Spleen (tissue), 11 donors: ENCODE data around the gene TFB1M. TPM values are rescaled to one million over a fixed set of nuclear protein-coding genes. Genes with fewer than 3 reads are reported as not detected.

ENCODE experiments used
- DNase-seq: peaks from one replicate; pipeline ENCODE4 v3.0.0-alpha.2; 2020
- H3K27ac ChIP-seq, 8 donors: fragments of 200-600 bp; sonication (generic) in 7 of 8; 1 replicate in 4 of 8; 2 replicates in 4 of 8; pipeline versions ENCODE4 v1.5.0 to v1.8.0; 2016 to 2021; ENCODE audit warnings: inconsistent platforms in 4 of 8, mild to moderate bottlenecking in 4 of 8, moderate library complexity in 1 of 8
- H3K27me3 ChIP-seq, 7 donors: fragments of 200-600 bp; sonication (generic) in 6 of 7; replicated peaks in 1 of 7; 1 replicate in 4 of 7; 2 replicates in 3 of 7; pipeline versions ENCODE4 v1.5.0 to v1.8.0; 2016 to 2021; ENCODE audit warnings: inconsistent platforms in 3 of 7, mild to moderate bottlenecking in 1 of 7
- H3K36me3 ChIP-seq, 6 donors: fragments of 200-600 bp; sonication (generic) in 5 of 6; 1 replicate in 4 of 6; 2 replicates in 2 of 6; pipeline versions ENCODE4 v1.5.0 to v1.8.0; 2016 to 2021; ENCODE audit warnings: inconsistent platforms in 2 of 6
- H3K4me1 ChIP-seq, 6 donors: fragments of 200-600 bp; sonication (generic) in 5 of 6; 1 replicate in 3 of 6; 2 replicates in 3 of 6; pipeline versions ENCODE4 v1.5.0 to v1.8.0; 2016 to 2021; ENCODE audit warnings: inconsistent platforms in 3 of 6
- H3K4me3 ChIP-seq, 8 donors: fragments of 200-600 bp; sonication (generic) in 7 of 8; 1 replicate in 4 of 8; 2 replicates in 4 of 8; pipeline versions ENCODE4 v1.5.0 to v1.8.0; 2016 to 2021; ENCODE audit warnings: inconsistent platforms in 4 of 8, mild to moderate bottlenecking in 4 of 8, moderate library complexity in 2 of 8
- H3K9me3 ChIP-seq, 8 donors: fragments of 200-600 bp; sonication (generic) in 7 of 8; 1 replicate in 4 of 8; 2 replicates in 4 of 8; pipeline versions ENCODE4 v1.5.0 to v1.8.0; 2016 to 2021; ENCODE audit warnings: inconsistent platforms in 4 of 8
- POLR2A ChIP-seq, 3 donors: fragments of 450-650 bp; IDR thresholded peaks; one replicate each; pipeline ENCODE4 v1.5.1; 2017; ENCODE audit warnings: antibody characterized with exemption in 3 of 3, mild to moderate bottlenecking in 1 of 3
- POLR2AphosphoS5 ChIP-seq, 3 donors: sonication (generic); formaldehyde crosslinking; IDR thresholded peaks; one replicate each; pipeline ENCODE4 v1.5.1; 2017; ENCODE audit warnings: antibody characterized with exemption in 3 of 3
- WGBS, 5 donors: extraction: QIAGEN DNeasy Blood & Tissue Kit in 3 of 5; methylation state at CpG; one replicate each; pipeline versions ENCODE4 v1.1.5 to v1.1.7; 2013 to 2018; 5-methylcytosine and 5-hydroxymethylcytosine counted together
- intact Hi-C: fragments of 100-400 bp; cut with DNase I; formaldehyde crosslinking; loops from one replicate; pipeline ENCODE4 v1.15.0; 2023; ENCODE audit warnings: low total_unique reads
- polyA plus RNA-seq, 3 donors: library from polyadenylated mRNA; stranded (reverse); fragments of 200-250 nt; gene quantifications; one replicate each; pipeline ENCODE4 v1.2.1, GENCODE V29; 2013
- total RNA-seq, 7 donors: library from RNA; depleted of rRNA in 3 of 7; stranded (reverse); fragments of >200 nt in 3 of 7; fragmentation: NEBNext Ultra II Directional in 4 of 7; extraction: Animal tissue kit (Norgen Biotek cat#: 25700) in 4 of 7; gene quantifications; one replicate each; pipeline versions ENCODE4 v1.1.0 to v1.2.1, GENCODE V29; 2016 to 2021
- TF ChIP-seq, protein P1 (sequence below), 11 experiments: fragments of 200-600 bp in 7 of 11; fragments of 450-650 bp in 4 of 11; sonication (generic) in 4 of 11; IDR thresholded peaks in 8 of 11; conservative IDR thresholded peaks in 3 of 11; 1 replicate in 7 of 11; 2 replicates in 4 of 11; pipeline versions ENCODE4 v1.4.0 to v1.8.0; 2016 to 2021; ENCODE audit warnings: antibody characterized with exemption in 11 of 11, inconsistent platforms in 4 of 11, mild to moderate bottlenecking in 1 of 11
- donor health status: healthy with polysubstance abuse.
- donor health status: DM: no; HTN: no; CAD: no; lungs with moderate emphysema.
- donor health status: DM: no; HTN: no; CAD: no.
- donor health status: Bipolar disorder and iron deficiency.
- donor health status: healthy.
- donor health status: DM: no; HTN: no; CAD: no.
- donor health status: DM: yes; HTN: yes; CAD: no.

TFB1M gene
- total and polyA plus RNA-seq, 10 donors = 11.4 to 39.2 (median 21.0) TPM

DNA sequence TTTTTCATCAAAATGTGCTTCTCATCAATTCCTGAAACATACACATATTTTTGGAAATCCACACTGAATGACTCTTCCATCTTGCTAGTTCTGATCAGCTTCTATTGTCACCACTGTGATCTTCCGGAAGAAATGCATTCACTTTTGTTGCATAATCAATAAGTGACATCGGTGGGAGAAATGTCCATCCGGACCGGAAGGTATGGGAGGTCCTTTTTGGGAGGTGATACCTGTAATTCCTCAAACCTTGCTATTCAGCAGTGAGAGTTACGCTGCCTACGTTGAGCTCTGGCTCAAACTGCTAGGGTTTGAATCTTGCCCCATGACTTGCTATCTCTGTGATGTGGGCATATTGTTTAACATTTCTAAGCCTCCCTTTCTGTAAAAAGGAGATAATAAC lies 16.6 kb upstream of the TFB1M start:
- H3K9me3 ChIP-seq = peaks cover 0 to 5% (median 0%) of the 10 kb centered on the region in 8 donors
- no peaks in the 10 kb centered on the region for H3K36me3 ChIP-seq
- H3K4me3 ChIP-seq = no peak overlapping the region
- no peaks in the 10 kb centered on the region for H3K27me3 ChIP-seq
- TF ChIP-seq POLR2A (IDR thresholded peaks at IDR 0.05) (no peak), POLR2AphosphoS5 (IDR thresholded peaks at IDR 0.05) (no peak)
- TF ChIP-seq, protein P1, sequence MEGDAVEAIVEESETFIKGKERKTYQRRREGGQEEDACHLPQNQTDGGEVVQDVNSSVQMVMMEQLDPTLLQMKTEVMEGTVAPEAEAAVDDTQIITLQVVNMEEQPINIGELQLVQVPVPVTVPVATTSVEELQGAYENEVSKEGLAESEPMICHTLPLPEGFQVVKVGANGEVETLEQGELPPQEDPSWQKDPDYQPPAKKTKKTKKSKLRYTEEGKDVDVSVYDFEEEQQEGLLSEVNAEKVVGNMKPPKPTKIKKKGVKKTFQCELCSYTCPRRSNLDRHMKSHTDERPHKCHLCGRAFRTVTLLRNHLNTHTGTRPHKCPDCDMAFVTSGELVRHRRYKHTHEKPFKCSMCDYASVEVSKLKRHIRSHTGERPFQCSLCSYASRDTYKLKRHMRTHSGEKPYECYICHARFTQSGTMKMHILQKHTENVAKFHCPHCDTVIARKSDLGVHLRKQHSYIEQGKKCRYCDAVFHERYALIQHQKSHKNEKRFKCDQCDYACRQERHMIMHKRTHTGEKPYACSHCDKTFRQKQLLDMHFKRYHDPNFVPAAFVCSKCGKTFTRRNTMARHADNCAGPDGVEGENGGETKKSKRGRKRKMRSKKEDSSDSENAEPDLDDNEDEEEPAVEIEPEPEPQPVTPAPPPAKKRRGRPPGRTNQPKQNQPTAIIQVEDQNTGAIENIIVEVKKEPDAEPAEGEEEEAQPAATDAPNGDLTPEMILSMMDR (IDR thresholded peaks at IDR 0.05 in 8 of 11, conservative IDR thresholded peaks at IDR 0.05 in 3 of 11) = no peak
- H3K27ac ChIP-seq = no peak overlapping the region
- DNase-seq = no peak
- intact Hi-C loops = no loop called here
- WGBS, 5 donors = 93 to 96% (median 96%) methylated on average over 6 of the region's 6 CpGs
- peaks cover 0 to 27% (median 3%) of the 10 kb centered on the region in 6 donors for H3K4me1 ChIP-seq

DNA sequence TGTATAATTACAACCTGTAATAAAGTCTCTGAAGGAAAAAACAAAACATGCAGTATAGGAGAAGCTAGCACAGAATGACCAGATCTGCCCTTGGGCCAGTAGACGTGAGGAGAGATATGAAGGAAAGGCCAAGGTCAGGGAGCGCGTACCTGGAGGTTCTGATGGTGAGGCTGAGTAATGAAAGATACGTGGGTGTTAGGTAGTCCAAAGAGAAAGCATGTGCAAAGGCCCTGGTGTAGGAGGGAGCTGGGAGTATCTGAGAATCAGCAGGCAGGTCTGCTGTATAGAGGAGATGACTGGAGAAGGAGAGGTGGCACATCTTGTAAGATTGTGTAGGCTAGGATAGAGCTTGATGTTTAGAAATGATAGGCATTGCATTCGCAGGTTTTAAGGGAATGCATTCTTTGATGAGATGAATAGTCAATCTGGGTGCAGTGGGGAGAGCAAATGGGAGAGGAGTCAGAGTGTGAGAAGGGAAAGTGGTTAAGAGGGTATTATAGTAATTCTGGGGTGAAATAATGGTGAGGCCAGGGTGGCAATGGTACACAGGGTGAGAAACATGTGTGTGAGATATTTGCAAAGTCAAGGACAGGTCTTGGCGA lies 15.9 kb upstream of the TFB1M start:
- WGBS, 5 donors = 85 to 91% (median 88%) methylated on average over 6 of the region's 6 CpGs

DNA sequence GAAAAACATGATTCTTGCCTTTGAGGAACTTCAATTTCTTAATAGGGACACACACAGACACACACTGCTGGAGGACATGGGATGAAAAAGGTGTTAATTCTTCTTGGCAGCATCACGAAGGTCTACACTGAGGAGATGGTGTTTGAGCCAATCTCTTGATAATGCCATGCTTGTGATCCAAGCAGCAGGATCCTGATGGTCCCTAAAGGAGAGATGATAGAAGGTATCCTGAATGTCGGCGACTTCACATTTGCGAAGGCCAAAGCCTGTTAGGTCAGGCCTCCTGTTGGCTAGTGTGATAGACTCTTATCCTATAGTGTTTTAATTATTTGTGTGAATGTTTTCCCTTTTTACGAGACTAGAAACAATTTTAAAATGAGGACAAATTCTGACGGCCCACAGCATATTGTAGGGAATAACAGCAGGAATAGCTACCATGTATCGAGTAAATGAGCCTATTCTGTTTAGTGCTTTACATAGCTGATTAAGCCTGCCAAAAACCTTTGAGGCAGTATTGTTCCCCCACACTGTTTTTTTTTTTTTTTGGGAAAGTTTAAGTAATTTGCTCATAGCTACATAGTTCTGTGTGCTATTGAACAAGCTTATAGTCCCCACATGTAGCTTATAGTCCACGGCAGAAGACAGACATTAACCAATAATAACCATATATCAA lies 15.3 kb upstream of the TFB1M start:
- no peak overlapping the region for H3K27ac ChIP-seq
- DNase-seq = no peak
- WGBS, 5 donors = 91 to 97% (median 96%) methylated on average over 8 of the region's 8 CpGs
- no peaks in the 10 kb centered on the region for H3K27me3 ChIP-seq
- TF ChIP-seq, protein P1 (IDR thresholded peaks at IDR 0.05 in 8 of 11, conservative IDR thresholded peaks at IDR 0.05 in 3 of 11) = no peak
- no peaks in the 10 kb centered on the region for H3K9me3 ChIP-seq
- H3K4me3 ChIP-seq = no peak overlapping the region
- no peaks in the 10 kb centered on the region for H3K36me3 ChIP-seq
- H3K4me1 ChIP-seq = peaks cover 0 to 27% (median 3%) of the 10 kb centered on the region in 6 donors
- intact Hi-C loops = no loop called here

More for the DNA sequence above, 15.9 kb upstream of the TFB1M start:
- H3K4me1 ChIP-seq = peaks cover 0 to 27% (median 3%) of the 10 kb centered on the region in 6 donors
- no peaks in the 10 kb centered on the region for H3K36me3 ChIP-seq
- intact Hi-C loops = no loop called here
- H3K9me3 ChIP-seq = peaks cover 0 to 2% (median 0%) of the 10 kb centered on the region in 8 donors
- H3K4me3 ChIP-seq = no peak overlapping the region
- no peaks in the 10 kb centered on the region for H3K27me3 ChIP-seq
- DNase-seq = no peak
- no peak overlapping the region for H3K27ac ChIP-seq
- TF ChIP-seq POLR2AphosphoS5 (IDR thresholded peaks at IDR 0.05) (no peak), POLR2A (IDR thresholded peaks at IDR 0.05) (no peak)
- TF ChIP-seq, protein P1 (IDR thresholded peaks at IDR 0.05 in 8 of 11, conservative IDR thresholded peaks at IDR 0.05 in 3 of 11) = no peak
